Sciatic nerve (tissue), 2 donors: Measurements from ENCODE around the gene ATP1B4. TPM values are rescaled to one million over a fixed set of nuclear protein-coding genes. Genes with fewer than 3 reads are reported as not detected.

Experiments used
- ATAC-seq: fragments of 200-7000 bp; cut with Tn5 transposase; one replicate; pipeline ENCODE4 v1.9.1; 2020; ENCODE audit warnings: mild to moderate bottlenecking, moderate library complexity
- DNase-seq: peaks from one replicate; pipeline ENCODE4 v3.0.0-alpha.2; 2020; ENCODE audit warnings: low spot score
- intact Hi-C: fragments of 100-400 bp; cut with DNase I; formaldehyde crosslinking; loops from one replicate; pipeline ENCODE4 v1.14.2; 2022
- total RNA-seq: library from RNA; stranded (reverse); fragmentation: NEBNext Ultra II Directional; extraction: Animal tissue kit (Norgen Biotek cat#: 25700); gene quantifications from one replicate; pipeline ENCODE4 v1.2.1, GENCODE V29; 2021
- donor health status: DM: no; HTN: no; CAD: no.
- donor health status: DM: no; HTN: no; CAD: no.

Gene ATP1B4
- total RNA-seq, 1 donor from 2014 or later: not detected

DNA sequence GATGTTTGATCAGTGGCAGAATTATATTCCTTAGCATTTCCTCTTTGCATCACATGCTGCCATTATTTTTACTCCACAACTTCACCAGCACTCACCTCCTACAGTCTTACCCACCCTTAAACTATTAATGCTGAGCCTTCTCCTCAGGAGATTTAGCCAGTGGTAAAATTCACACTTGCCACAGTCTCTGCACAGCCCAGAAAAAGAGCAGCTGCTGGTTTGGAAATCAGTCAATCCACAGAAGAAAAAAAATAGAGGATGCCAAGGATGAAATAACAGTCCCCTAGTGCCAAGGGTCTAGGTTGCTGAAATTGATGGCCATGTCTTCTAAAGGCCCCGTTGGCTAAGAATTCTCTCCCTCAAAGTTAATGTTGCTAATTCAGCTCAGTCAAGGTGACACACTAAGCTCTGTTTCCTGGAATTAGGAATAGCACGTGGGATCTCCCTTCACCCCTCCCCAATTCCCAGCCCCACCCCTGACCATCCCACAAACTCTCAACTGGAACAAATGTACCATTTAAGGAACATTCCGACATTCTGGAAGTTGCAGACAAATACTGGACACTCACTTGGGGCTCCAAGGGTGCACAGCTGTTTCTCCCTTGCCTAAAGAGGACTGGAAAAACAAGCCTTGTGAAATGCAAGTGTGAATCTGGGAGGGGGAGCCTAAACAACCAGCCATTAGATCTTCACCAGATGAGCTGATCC lies 5.7 kb downstream of the ATP1B4 start:
- no peak for DNase-seq
- intact Hi-C loops: no loop called here
- peak; percentile 36 for ATAC-seq

DNA sequence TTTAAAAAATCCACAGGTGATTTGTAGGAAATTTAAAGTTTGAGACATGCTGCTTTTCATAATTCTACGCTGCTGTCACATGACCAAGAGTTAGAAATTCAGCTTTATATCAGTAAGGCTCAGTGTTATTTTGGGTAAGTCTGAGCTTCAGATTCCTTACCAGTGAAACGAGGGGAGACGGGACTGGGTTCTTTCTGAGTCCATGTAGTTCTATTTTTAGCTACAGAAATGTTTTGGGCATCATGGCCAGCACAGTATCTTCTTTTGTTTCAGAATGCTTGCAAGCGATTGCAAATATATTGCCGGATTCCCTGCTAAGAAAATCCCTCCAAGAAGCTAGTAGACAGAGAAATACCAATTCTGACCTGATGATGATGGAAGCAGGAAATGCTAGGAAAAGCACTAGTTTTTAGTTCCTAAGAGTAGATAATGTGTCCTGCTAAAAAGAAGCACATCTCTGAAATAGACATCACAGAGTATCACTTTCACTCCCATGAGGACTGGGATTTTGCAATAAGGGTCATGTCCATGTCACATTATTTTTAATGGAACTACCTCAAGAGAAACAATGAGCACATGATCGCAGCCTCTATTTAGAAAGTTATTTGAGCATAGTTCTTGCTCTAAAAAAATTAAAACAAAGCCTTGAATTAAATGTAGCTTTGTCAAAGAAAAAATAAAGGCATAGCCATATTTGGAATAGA lies 10.9 kb downstream of the ATP1B4 start:
- intact Hi-C loops: no loop called here
- ATAC-seq (peak; percentile 94), DNase-seq (no peak)

DNA sequence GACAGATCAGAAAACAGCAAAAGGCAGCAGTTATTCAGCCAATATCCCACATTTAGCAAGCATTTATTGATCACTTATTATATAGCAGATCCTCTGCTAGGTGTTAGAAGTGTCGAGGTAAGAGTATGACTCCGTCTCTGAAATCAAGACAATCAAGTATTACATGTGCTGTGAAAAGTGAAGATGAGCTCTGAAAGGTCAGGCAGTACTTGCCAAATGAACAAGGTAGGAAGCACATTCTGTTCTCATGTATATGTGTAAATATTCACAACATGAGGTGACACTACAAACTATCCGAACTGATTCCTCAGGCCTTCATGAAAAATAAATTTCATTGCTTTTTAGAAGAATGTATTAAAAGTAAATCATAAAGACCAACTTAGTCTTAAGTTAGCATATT lies 15.3 kb downstream of the ATP1B4 start:
- intact Hi-C loops: no loop called here
- no peak for DNase-seq
- ATAC-seq: no peak

DNA sequence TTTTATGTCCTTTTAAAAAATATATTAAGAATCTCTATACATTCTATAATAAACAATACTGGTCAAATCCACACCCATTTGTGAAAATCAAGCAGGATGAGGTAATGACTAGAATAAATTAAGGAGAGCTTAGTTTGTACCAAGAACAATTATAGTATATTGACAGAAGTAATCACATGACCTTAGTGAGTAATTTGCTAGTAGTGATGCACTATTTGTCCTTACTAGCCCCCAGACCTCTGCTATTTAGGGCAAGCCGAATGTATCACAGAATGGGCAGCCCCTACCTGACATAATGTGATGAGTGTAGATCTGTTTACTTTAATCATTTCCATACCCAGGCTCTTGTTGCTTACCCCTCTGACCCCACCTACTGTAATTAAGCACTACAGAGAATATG lies 15.8 kb downstream of the ATP1B4 start:
- DNase-seq: no peak
- intact Hi-C loops: no loop called here
- no peak for ATAC-seq

DNA sequence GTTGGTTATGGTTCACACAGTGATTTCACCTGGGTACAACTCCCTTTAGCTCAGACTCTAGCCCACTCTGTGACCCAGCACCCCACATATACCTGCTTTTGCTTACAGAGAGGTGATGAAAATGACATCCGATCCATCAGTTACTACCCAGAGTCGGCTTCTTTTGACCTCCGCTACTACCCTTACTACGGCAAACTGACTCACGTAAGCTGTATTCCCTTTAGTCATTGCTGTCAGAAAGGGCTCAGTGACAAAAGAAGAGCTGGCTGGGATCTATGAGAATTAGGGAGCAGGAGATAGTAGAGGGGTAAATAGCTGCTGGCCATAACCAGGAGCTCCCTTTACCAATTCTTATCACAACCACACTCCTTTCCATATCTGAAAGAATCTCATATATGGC lies 16.7 kb downstream of the ATP1B4 start:
- no peak for ATAC-seq
- DNase-seq: no peak
- intact Hi-C loops: no loop called here

DNA sequence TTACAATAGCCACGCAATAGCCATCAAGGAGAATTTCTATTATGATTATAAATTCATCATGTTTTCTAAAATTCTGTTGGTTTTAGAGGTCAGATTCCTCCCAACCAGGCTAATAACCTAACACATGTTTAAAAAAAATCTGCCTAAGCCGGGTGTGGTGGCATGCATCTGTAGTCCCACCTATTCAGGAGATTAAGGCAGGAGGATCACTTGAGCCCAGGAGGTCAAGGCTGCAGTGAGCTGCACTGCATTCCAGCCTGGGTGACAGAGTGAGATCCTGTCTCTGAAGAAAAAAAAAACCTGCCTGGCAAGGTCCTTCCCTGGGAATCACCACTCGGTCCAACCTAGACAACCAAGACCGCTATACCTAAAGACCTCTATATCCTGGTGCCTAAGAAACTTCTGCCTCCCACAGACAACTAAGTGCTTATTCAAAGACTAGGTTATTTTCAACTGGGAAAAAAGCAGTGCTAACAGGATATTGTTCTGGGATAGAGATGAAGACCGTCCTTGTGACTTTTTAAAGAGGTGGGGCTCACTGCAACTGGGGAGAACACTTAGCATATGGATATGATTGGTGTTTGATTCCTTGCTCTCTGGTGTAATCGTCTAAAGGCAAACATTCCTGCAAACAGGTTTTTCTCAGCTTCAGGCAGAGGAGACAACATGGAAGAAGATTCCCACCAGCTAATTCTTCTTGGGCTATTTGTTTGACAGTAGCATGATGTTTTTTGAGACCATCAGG lies 18.2 kb downstream of the ATP1B4 start:
- intact Hi-C loops: no loop called here
- no peak for ATAC-seq
- no peak for DNase-seq

DNA sequence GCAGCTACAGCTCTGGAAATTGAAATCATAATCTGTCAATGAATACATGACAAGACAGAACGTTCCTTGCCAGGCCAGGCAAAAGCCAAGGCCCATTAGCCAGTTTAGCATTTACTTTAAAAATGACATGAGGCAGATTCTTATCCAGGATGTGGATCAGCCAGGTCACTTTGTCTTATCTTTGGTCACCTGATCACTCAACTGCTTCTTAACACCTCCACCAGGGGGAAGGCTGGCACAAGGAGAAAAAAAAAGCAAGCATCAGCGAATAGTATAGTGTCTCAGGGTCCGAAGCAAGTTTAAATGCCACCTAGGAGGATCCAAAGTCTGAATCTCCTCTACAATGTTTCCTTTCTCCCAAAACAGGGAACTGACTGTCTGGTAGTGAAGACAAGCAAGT lies 18.8 kb downstream of the ATP1B4 start:
- ATAC-seq (no peak), DNase-seq (no peak)
- intact Hi-C loops: no loop called here

DNA sequence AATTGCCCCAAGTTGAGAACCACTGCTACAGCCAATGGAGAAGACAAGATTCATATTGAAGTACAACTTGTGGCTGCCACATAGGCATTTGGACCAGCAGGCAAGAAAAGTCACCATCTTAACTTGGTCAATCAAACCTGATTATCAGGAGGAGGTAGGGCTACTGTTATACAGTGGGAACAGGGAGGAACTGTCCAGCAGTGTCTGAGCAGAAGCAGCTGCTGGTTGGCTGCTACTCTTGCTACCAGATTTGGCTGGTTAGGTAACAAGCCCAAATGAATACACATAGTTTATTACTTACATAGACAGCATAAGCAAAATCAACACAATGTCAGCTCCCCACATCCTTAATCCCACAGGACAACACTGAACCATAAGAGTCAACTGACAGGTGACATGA lies 39.4 kb downstream of the ATP1B4 start:
- ATAC-seq (no peak), DNase-seq (no peak)
- intact Hi-C loops: no loop called here

DNA sequence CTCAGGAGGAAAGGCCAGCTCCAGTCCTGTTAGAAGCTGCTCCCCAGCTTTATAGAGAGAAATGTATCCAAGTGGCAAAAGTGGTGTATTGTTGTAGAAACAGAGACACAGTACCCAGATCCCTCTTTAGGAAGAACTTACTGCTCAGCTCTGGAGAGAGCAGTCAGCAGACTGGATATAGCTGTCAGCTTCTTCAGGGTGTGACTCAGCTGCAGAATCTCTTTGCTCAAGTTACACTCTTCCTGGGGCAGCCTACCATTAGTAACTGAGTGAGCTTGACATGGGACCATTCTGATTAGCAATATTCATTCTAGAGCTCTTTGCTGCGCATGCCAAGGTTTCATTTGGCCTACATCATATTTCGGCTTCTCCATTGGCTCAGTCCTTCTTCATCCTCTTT lies 40.5 kb downstream of the ATP1B4 start:
- DNase-seq (no peak), ATAC-seq (no peak)
- intact Hi-C loops: no loop called here

DNA sequence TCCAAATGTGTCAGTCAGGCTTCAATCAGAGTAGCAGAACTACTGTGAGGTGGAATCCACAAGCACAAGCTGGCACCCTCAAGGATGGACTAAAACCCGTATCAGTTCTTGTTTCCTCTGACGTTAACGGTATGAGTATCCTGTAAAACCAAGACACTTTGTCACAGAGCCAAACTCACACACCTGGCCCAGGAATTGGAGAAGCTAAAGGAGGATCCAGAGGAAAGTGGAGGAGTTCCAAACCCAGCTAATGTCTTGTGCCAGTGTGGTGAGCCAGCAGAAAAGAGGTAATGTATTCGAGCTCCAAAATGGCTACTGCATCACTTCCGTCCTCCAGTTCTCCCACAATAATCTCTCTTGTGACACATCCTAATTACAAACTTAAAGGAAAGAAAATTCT lies 44.7 kb downstream of the ATP1B4 start:
- intact Hi-C loops: no loop called here
- DNase-seq (no peak), ATAC-seq (no peak)

DNA sequence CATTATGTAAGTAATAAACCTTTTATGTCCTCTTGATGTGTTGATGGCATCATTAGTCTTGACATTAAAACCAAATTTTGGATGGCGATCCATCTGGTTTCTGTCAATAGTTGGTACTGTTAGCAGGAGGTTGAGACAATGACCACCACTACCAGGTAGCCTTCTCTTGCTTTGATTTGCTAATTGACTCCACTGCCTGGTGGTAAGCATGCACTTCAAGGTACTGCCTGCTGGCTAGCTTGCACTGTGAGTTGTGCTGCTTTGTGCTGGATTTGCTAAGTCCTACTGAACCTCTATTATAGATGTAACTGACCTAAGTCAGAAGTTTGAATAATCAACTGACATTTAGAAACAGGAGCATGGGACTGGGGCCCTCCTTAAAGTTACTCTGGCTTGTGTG lies 46.3 kb downstream of the ATP1B4 start:
- intact Hi-C loops: no loop called here
- DNase-seq: no peak
- no peak for ATAC-seq

DNA sequence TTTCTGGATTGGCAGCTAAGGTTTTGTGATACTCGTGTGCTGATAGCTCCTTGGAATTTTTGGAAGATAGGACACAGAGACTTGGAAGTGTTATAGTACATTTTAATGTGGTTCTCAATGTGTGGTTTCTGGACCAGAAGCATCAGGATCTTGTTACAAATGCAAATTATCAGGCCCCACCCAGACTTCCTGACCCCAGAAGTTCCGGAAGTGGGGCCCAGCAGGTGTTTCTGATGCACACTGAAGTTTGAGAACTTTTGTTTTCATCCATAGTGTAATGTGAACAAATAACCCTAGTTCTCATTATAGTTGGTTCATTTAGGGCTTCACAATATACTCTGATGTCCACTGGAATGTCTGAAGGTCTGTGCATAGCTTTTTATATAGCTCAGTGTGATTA lies 57.6 kb downstream of the ATP1B4 start:
- intact Hi-C loops: no loop called here
- no peak for DNase-seq
- ATAC-seq: no peak

DNA sequence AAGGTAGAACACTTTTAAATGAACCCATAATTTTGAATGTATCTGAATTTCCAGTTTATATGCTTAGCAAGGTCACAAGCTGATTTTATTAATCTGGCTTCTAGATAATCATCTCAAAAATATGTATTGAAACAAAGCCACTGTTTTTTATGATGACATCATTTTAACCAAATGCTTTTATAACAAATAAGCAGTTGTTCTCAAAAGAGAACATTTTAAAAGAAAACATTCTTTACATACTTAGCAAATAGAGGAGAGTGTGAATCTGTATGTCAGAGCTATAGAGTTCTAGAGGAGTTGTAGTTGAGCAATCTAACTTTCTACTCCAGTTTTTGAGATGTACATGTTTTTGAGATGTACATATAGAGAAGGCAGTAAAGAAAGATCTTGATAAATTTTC lies 64.7 kb downstream of the ATP1B4 start:
- DNase-seq: no peak
- no peak for ATAC-seq
- intact Hi-C loops: no loop called here

DNA sequence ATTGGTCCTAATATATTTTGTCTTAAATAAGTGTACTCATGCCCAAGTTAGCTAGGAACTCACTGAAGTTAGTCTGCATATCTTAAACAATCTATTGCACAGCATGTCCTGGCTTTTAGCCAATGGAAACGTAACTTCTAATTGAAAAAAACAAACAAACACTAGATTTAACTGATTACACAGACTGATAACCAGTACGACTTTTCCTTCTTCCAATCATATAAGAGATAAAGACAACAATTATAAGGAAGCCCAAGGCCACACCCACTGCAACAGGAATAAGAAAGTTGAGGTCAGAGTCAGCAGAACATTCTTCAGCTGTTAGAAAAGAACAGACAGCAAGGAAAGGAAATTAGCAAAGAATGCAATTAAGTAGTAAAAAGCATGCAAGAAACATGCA lies 66.4 kb downstream of the ATP1B4 start:
- no peak for ATAC-seq
- intact Hi-C loops: no loop called here
- no peak for DNase-seq

DNA sequence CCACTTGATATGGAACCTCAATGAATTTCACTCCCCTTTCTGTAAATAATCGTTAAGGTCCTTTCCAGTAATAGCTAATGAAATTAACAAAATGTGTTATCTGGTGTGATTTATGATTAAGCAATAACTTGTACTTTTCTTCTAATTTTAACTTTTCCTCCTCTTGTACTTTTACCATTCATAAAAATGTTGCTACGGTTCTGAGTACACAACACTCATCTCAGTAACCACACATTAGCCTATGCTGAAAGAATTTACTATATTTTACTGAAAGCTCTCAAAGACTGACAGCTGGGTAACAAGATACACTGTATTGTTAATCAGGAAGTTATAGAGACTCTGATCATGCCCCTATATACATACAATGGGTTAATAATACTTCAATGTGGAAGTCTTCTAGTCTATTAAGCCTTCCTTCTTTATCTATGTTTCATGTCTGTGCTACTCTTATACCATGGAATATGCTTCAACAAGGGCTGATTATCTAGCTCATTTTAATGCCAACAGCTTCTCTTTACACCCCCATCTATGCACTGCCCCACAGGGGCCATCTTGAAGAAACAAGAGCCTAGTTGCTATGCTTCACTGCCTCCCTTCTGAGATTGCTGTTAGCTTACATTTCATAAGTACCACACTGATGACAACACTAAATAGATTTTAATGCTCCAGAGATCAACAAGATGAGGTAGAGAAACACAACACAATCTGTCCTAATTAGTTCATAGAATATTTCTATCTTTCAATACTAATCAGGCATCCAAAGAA lies 68.1 kb downstream of the ATP1B4 start:
- no peak for DNase-seq
- intact Hi-C loops: no loop called here
- no peak for ATAC-seq

Other genes starting within 250 kb of the ATP1B4 start
- gene RHOXF1, start 246.2 kb upstream of the ATP1B4 start, total RNA-seq: 0.67 TPM
- gene RHOXF2, start 203.5 kb upstream of the ATP1B4 start, total RNA-seq: not detected
- 11.1 TPM for gene ZBTB33, start 111.3 kb upstream of the ATP1B4 start, total RNA-seq
- 16.4 TPM for gene TMEM255A, start 50.6 kb upstream of the ATP1B4 start, total RNA-seq
- gene LAMP2, start 107.2 kb downstream of the ATP1B4 start, total RNA-seq: 116 TPM
- gene CUL4B, start 198.9 kb downstream of the ATP1B4 start, total RNA-seq: 38.2 TPM
- 28.7 TPM for gene MCTS1, start 242.0 kb downstream of the ATP1B4 start, total RNA-seq